HCT116 (cell line): ENCODE measurements around the gene LRRC7. TPM values are rescaled to one million over a fixed set of nuclear protein-coding genes. Genes with fewer than 3 reads are reported as not detected.

ENCODE experiments used
- ATAC-seq: fragments of 200-7000 bp; cut with Tn5 transposase; 2 replicates; pipeline ENCODE4 v1.9.1; 2020; ENCODE audit warnings: mild to moderate bottlenecking, moderate library complexity
- BruUV-seq: library from RNA; stranded (reverse); fragments of 400-500 nt; replicated peaks from 2 replicates; lab custom pipeline; 2021; lab: Mats Ljungman, UMichigan
- CTCF ChIA-PET: fragments of 300-600 bp; sonication (Branson Sonifier 250); formaldehyde crosslinking; loops from one replicate; lab custom pipeline; 2021; ENCODE audit warnings: antibody characterized with exemption; lab: Charles Lee
- POLR2A ChIA-PET: fragments of 300-600, 350-600 bp; sonication (Branson Sonifier 250); formaldehyde crosslinking; loops from one replicate; lab custom pipeline; 2021; ENCODE audit warnings: antibody characterized with exemption; lab: Charles Lee
- RAD21 ChIA-PET, 2 experiments: fragments of 300-600 bp; sonication (Branson Sonifier 250); formaldehyde crosslinking; loops; one replicate each; lab custom pipeline; 2023; ENCODE audit warnings: low total read pairs in 2 of 2; ENCODE audit not compliant: uncharacterized antibody in 2 of 2, unreplicated experiment in 2 of 2, low non-redundant PET in 1 of 2; lab: Charles Lee
- DNase-seq: peaks from one replicate; pipeline ENCODE4 v3.0.0-alpha.2; 2010; ENCODE audit warnings: low read depth, low spot score
- H2AFZ ChIP-seq: fragments of 200-600 bp; shearing (Covaris generic), sonication (generic); 2 replicates; pipeline ENCODE4 v1.6.1; 2017; ENCODE audit warnings: low read depth, mixed run types, mixed read lengths, antibody characterized with exemption, low read length; ENCODE audit not compliant: poor library complexity, severe bottlenecking
- H3K27ac ChIP-seq: 2 replicates; pipeline ENCODE4 v1.5.1; 2012; ENCODE audit warnings: low read depth, low read length
- H3K27me3 ChIP-seq: fragments of 200-600 bp; sonication (generic); 2 replicates; pipeline ENCODE4 v1.6.1; 2016; ENCODE audit warnings: mixed run types, low read length, mixed read lengths; ENCODE audit not compliant: insufficient read depth
- H3K36me3 ChIP-seq, 2 experiments: fragments of 200-500 bp in 1 of 2; fragments of 200-600 bp in 1 of 2; sonication (Bioruptor generic) in 1 of 2; sonication (generic) in 1 of 2; 2 replicates each; pipeline versions ENCODE4 v1.5.1 to v1.6.1; 2014 to 2016; ENCODE audit warnings: low read length in 2 of 2, inconsistent platforms in 1 of 2, mixed read lengths in 1 of 2, mixed run types in 1 of 2; ENCODE audit not compliant: insufficient read depth in 2 of 2, control insufficient read depth in 1 of 2
- H3K4me1 ChIP-seq, 2 experiments: fragments of 200-600 bp in 1 of 2; sonication (generic) in 1 of 2; 2 replicates each; pipeline versions ENCODE4 v1.5.1 to v1.6.1; 2012 to 2017; ENCODE audit warnings: low read length in 2 of 2, inconsistent platforms in 1 of 2, mild to moderate bottlenecking in 1 of 2, mixed read lengths in 1 of 2, mixed run types in 1 of 2, moderate library complexity in 1 of 2; ENCODE audit not compliant: insufficient read depth in 2 of 2, control insufficient read depth in 1 of 2
- H3K4me2 ChIP-seq: fragments of 200-600 bp; sonication (generic); 2 replicates; pipeline ENCODE4 v1.6.1; 2017; ENCODE audit warnings: mixed run types, low read length, mixed read lengths
- H3K4me3 ChIP-seq, 2 experiments: fragments of 200-600 bp in 1 of 2; sonication (generic) in 1 of 2; replicated peaks in 1 of 2; 2 replicates each; pipeline ENCODE4 v1.5.1; 2011 to 2016; ENCODE audit warnings: low read length in 2 of 2, control low read depth in 1 of 2, low read depth in 1 of 2, mild to moderate bottlenecking in 1 of 2, mixed read lengths in 1 of 2, mixed run types in 1 of 2
- H3K79me2 ChIP-seq: fragments of 200-600 bp; sonication (generic); 2 replicates; pipeline ENCODE4 v1.6.1; 2017; ENCODE audit warnings: mild to moderate bottlenecking, mixed run types, low read length, moderate library complexity, mixed read lengths; ENCODE audit not compliant: insufficient read depth
- H3K9ac ChIP-seq: fragments of 200-600 bp; sonication (generic); 2 replicates; pipeline ENCODE4 v1.6.1; 2016; ENCODE audit warnings: low read length, mixed read lengths
- H3K9me2 ChIP-seq: fragments of 200-600 bp; sonication (generic), shearing (Covaris generic); 2 replicates; pipeline ENCODE4 v1.6.1; 2017; ENCODE audit warnings: mixed run types, mild to moderate bottlenecking, moderate library complexity; ENCODE audit not compliant: insufficient read depth
- H3K9me3 ChIP-seq, 2 experiments: fragments of 200-500 bp in 1 of 2; fragments of 200-600 bp in 1 of 2; sonication (Bioruptor generic) in 1 of 2; sonication (generic) in 1 of 2; 2 replicates each; pipeline ENCODE4 v1.6.1; 2014 to 2017; ENCODE audit warnings: low read length in 2 of 2, mixed read lengths in 2 of 2, inconsistent platforms in 1 of 2, low read depth in 1 of 2, mild to moderate bottlenecking in 1 of 2, mixed run types in 1 of 2, moderate library complexity in 1 of 2; ENCODE audit not compliant: control insufficient read depth in 1 of 2, insufficient read depth in 1 of 2
- H4K20me1 ChIP-seq: fragments of 200-600 bp; sonication (generic), shearing (Covaris generic); 2 replicates; pipeline ENCODE4 v1.6.1; 2017; ENCODE audit warnings: mixed run types, mild to moderate bottlenecking, moderate library complexity; ENCODE audit not compliant: insufficient read depth
- ATF3 ChIP-seq: IDR thresholded peaks from 2 replicates; pipeline ENCODE4 v1.6.1; 2012
- CEBPB ChIP-seq: IDR thresholded peaks from 2 replicates; pipeline ENCODE4 v1.6.1; 2012; ENCODE audit warnings: low read depth
- EGR1 ChIP-seq: IDR thresholded peaks from 2 replicates; pipeline ENCODE4 v1.6.1; 2012; ENCODE audit warnings: low read depth
- ELF1 ChIP-seq: IDR thresholded peaks from 2 replicates; pipeline ENCODE4 v1.6.1; 2012; ENCODE audit warnings: low read depth, borderline replicate concordance
- EZH2 ChIP-seq: fragments of 200-600 bp; sonication (generic); IDR thresholded peaks from 2 replicates; pipeline ENCODE4 v1.6.1; 2017; ENCODE audit warnings: antibody characterized with exemption, mixed run types
- EZH2phosphoT487 ChIP-seq: fragments of 200-600 bp; IDR thresholded peaks from 2 replicates; pipeline ENCODE4 v1.6.1; 2018; ENCODE audit warnings: antibody characterized with exemption, borderline replicate concordance
- FOSL1 ChIP-seq: IDR thresholded peaks from 2 replicates; pipeline ENCODE4 v1.6.1; 2012; ENCODE audit warnings: low read depth
- JUND ChIP-seq: IDR thresholded peaks from 2 replicates; pipeline ENCODE4 v1.6.1; 2012
- POLR2A ChIP-seq: IDR thresholded peaks from 2 replicates; pipeline ENCODE4 v1.7.0; 2011; ENCODE audit warnings: borderline replicate concordance; ENCODE audit not compliant: insufficient read depth, insufficient read length; ENCODE audit errors: extremely low read depth
- POLR2AphosphoS5 ChIP-seq: IDR thresholded peaks from 2 replicates; pipeline ENCODE4 v1.6.1; 2011; ENCODE audit warnings: mild to moderate bottlenecking, low read depth, low read length, moderate library complexity
- REST ChIP-seq: IDR thresholded peaks from 2 replicates; pipeline ENCODE4 v1.6.1; 2012; ENCODE audit warnings: low read depth
- SIN3A ChIP-seq: IDR thresholded peaks from 2 replicates; pipeline ENCODE4 v1.6.1; 2012; ENCODE audit warnings: low read depth
- SP1 ChIP-seq: IDR thresholded peaks from 2 replicates; pipeline ENCODE4 v1.6.1; 2012; ENCODE audit warnings: low read depth
- SRF ChIP-seq: IDR thresholded peaks from 2 replicates; pipeline ENCODE4 v1.6.1; 2012; ENCODE audit warnings: low read depth
- TCF7L2 ChIP-seq: IDR thresholded peaks from 2 replicates; pipeline ENCODE4 v1.7.0; 2011; ENCODE audit warnings: borderline replicate concordance, inconsistent platforms; ENCODE audit not compliant: insufficient read depth, insufficient read length; ENCODE audit errors: extremely low read depth
- ZBTB33 ChIP-seq: IDR thresholded peaks from 2 replicates; pipeline ENCODE4 v1.6.1; 2011; ENCODE audit warnings: mild to moderate bottlenecking, low read length, moderate library complexity; ENCODE audit not compliant: insufficient replicate concordance; ENCODE audit errors: extremely low read depth
- intact Hi-C: fragments of 100-400 bp; cut with micrococcal nuclease; formaldehyde crosslinking; loops from 2 replicates; pipeline ENCODE4 v1.10.0; 2022
- total RNA-seq: library from RNA; stranded (reverse); gene quantifications from one replicate; pipeline ENCODE4 v1.2.1, GENCODE V29; 2021; ENCODE audit not compliant: unreplicated experiment

The LRRC7 gene
- total RNA-seq, 1 experiment from 2014 or later, result not detected

GRCh38 chr1:69519006-69519405 is 48.7 kb upstream of the LRRC7 start:
- RAD21 ChIA-PET, result no interaction called here
- TF ChIP-seq ZBTB33 (no peak), TCF7L2 (no peak), SP1 (no peak), SRF (no peak), REST (no peak), CEBPB (no peak), FOSL1 (no peak), SIN3A (no peak), POLR2AphosphoS5 (no peak), JUND (no peak), ATF3 (no peak), POLR2A (no peak), EZH2phosphoT487 (no peak), EGR1 (no peak), EZH2 (no peak), ELF1 (no peak)
- BruUV-seq, result no TSS peak
- H3K79me2 ChIP-seq, result no peaks in the 10 kb centered on the region
- no peak overlapping the region for H3K4me3 ChIP-seq
- H3K9me2 ChIP-seq, result no peaks in the 10 kb centered on the region
- no peaks in the 10 kb centered on the region for H3K9me3 ChIP-seq
- H3K9ac ChIP-seq, result no peak overlapping the region
- no peak overlapping the region for H2AFZ ChIP-seq
- CTCF ChIA-PET, result no interaction called here
- H3K4me1 ChIP-seq, result no peaks in the 10 kb centered on the region
- H3K27ac ChIP-seq, result no peak overlapping the region
- DNase-seq (no peak), ATAC-seq (no peak)
- POLR2A ChIA-PET, result no interaction called here
- intact Hi-C loops, result no loop called here
- peaks cover 18% of the 10 kb centered on the region; the same call in 1 of the 2 replicates for H3K27me3 ChIP-seq
- H3K4me2 ChIP-seq, result no peak overlapping the region
- H3K36me3 ChIP-seq, result no peaks in the 10 kb centered on the region
- no peaks in the 10 kb centered on the region for H4K20me1 ChIP-seq
